K562 (cell line): Measurements from ENCODE around the gene NLK.

Experiments used
- BMI1 ChIP-seq: fragments of 150-350 bp; IDR thresholded peaks from 2 replicates; pipeline ENCODE4 v1.6.1; 2014; ENCODE audit warnings: low read length
- EP300 ChIP-seq: IDR thresholded peaks from 2 replicates; pipeline ENCODE4 v1.6.1; 2012; ENCODE audit warnings: low read length, improper control_type of control experiment
- MAFK ChIP-seq: IDR thresholded peaks from 2 replicates; pipeline ENCODE4 v1.6.1; 2011; ENCODE audit warnings: low read length, improper control_type of control experiment
- NCOA2 ChIP-seq, 2 experiments: fragments of 450-650 bp; IDR thresholded peaks; 2 replicates each; pipeline ENCODE4 v1.6.1; 2018; ENCODE audit warnings: mild to moderate bottlenecking in 2 of 2, moderate library complexity in 1 of 2; ENCODE audit not compliant: partially characterized antibody in 2 of 2
- POLR2AphosphoS5 ChIP-seq: IDR thresholded peaks from 2 replicates; pipeline ENCODE4 v1.6.1; 2011; ENCODE audit warnings: mild to moderate bottlenecking, low read depth, low read length, moderate library complexity; ENCODE audit not compliant: control insufficient read depth, insufficient read depth
- SMARCB1 ChIP-seq: IDR thresholded peaks from 2 replicates; pipeline ENCODE4 v1.6.1; 2011; ENCODE audit warnings: improper control_type of control experiment, low read depth; ENCODE audit not compliant: insufficient read length
- STAT5B ChIP-seq: fragments of 250-450 bp; sonication (Bioruptor Pico); IDR thresholded peaks from 2 replicates; pipeline ENCODE4 v1.8.0; 2021; ENCODE audit warnings: mild to moderate bottlenecking, inconsistent platforms
- TBP ChIP-seq: optimal IDR thresholded peaks from 2 replicates; pipeline ENCODE3; 2011; ENCODE audit warnings: low read depth, low read length, improper control_type of control experiment
- ZBTB7A ChIP-seq: IDR thresholded peaks from 2 replicates; pipeline ENCODE4 v1.6.1; 2011; ENCODE audit warnings: low read depth, mild to moderate bottlenecking, low read length, moderate library complexity, borderline replicate concordance; ENCODE audit not compliant: control insufficient read depth
- TF ChIP-seq, protein P1 (sequence below), 3 experiments: IDR thresholded peaks in 2 of 3; conservative IDR thresholded peaks in 1 of 3; 2 replicates each; pipeline ENCODE4 v1.5.1; 2011 to 2012; ENCODE audit warnings: low read length in 3 of 3, mild to moderate bottlenecking in 3 of 3, control low read depth in 2 of 3, improper control_type of control experiment in 1 of 3, inconsistent platforms in 1 of 3, low read depth in 1 of 3, mixed read lengths in 1 of 3, moderate library complexity in 1 of 3; ENCODE audit not compliant: insufficient read depth in 2 of 3
- TF ChIP-seq, protein P2 (sequence below): sonication (generic); formaldehyde crosslinking; IDR thresholded peaks from 2 replicates; pipeline ENCODE4 v1.4.0; 2020; ENCODE audit warnings: mild to moderate bottlenecking, missing genetic modification reagents

DNA sequence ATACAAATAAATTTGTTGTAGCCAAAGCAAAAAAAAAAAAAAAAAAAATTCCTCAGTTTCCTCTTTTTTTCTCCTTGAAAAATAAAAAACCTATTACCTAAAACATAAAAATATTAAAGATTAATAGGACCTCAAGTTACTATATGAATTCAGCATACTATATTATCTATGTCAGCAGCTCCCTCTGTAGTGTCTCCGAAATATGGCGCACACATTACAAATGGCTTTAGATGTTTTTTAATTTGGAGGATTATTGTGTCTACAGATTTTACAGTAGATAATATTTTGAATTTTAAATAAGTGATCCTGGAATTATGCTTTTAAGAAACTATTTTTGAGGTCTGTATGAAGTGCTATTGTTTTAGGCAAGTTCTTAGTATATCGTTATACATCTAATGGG is 94.4 kb downstream of the NLK start:
- TF ChIP-seq POLR2AphosphoS5: no peak
- TF ChIP-seq SMARCB1: no peak
- TF ChIP-seq TBP: no peak
- TF ChIP-seq BMI1: no peak
- TF ChIP-seq, protein P1, sequence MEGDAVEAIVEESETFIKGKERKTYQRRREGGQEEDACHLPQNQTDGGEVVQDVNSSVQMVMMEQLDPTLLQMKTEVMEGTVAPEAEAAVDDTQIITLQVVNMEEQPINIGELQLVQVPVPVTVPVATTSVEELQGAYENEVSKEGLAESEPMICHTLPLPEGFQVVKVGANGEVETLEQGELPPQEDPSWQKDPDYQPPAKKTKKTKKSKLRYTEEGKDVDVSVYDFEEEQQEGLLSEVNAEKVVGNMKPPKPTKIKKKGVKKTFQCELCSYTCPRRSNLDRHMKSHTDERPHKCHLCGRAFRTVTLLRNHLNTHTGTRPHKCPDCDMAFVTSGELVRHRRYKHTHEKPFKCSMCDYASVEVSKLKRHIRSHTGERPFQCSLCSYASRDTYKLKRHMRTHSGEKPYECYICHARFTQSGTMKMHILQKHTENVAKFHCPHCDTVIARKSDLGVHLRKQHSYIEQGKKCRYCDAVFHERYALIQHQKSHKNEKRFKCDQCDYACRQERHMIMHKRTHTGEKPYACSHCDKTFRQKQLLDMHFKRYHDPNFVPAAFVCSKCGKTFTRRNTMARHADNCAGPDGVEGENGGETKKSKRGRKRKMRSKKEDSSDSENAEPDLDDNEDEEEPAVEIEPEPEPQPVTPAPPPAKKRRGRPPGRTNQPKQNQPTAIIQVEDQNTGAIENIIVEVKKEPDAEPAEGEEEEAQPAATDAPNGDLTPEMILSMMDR (IDR thresholded peaks at IDR 0.05 in 2 of 3, conservative IDR thresholded peaks at IDR 0.05 in 1 of 3; ENCODE audit: insufficient read depth in 2 of 3, low read depth in 1 of 3, low read length in 3 of 3): peak in 1 of 3 experiments; percentile 49; a peak in 2 of 6 replicates
- TF ChIP-seq ZBTB7A: no peak
- TF ChIP-seq STAT5B: no peak
- TF ChIP-seq, protein P2, sequence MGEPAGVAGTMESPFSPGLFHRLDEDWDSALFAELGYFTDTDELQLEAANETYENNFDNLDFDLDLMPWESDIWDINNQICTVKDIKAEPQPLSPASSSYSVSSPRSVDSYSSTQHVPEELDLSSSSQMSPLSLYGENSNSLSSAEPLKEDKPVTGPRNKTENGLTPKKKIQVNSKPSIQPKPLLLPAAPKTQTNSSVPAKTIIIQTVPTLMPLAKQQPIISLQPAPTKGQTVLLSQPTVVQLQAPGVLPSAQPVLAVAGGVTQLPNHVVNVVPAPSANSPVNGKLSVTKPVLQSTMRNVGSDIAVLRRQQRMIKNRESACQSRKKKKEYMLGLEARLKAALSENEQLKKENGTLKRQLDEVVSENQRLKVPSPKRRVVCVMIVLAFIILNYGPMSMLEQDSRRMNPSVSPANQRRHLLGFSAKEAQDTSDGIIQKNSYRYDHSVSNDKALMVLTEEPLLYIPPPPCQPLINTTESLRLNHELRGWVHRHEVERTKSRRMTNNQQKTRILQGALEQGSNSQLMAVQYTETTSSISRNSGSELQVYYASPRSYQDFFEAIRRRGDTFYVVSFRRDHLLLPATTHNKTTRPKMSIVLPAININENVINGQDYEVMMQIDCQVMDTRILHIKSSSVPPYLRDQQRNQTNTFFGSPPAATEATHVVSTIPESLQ (CRISPR knock-in tag): no peak
- no peak for TF ChIP-seq MAFK
- TF ChIP-seq NCOA2 (IDR thresholded peaks at IDR 0.05; ENCODE audit: partially characterized antibody in 2 of 2): no peak
- no peak for TF ChIP-seq EP300
